Fibroblast of pulmonary artery (primary cell): ENCODE data around the gene OR2H1.
"Not testable (repeated sequence)": the region's sequence is repeated elsewhere in the genome, so short reads cannot be mapped to it uniquely, and the experiment has no call there.

Source experiments
- DNase-seq: peaks from one replicate; pipeline ENCODE4 v3.0.0-alpha.2; 2010; ENCODE audit warnings: low read depth
- H3K4me3 ChIP-seq: replicated peaks from 2 replicates; pipeline ENCODE4 v1.5.1; 2011; ENCODE audit warnings: low read depth, mild to moderate bottlenecking, control low read depth, low read length, moderate library complexity
- TF ChIP-seq, protein P1 (sequence below): IDR thresholded peaks from 2 replicates; pipeline ENCODE4 v1.5.1; 2011; ENCODE audit warnings: mild to moderate bottlenecking, control low read depth, low read length, inconsistent platforms; ENCODE audit errors: missing control alignments

The OR2H1 gene

DNA sequence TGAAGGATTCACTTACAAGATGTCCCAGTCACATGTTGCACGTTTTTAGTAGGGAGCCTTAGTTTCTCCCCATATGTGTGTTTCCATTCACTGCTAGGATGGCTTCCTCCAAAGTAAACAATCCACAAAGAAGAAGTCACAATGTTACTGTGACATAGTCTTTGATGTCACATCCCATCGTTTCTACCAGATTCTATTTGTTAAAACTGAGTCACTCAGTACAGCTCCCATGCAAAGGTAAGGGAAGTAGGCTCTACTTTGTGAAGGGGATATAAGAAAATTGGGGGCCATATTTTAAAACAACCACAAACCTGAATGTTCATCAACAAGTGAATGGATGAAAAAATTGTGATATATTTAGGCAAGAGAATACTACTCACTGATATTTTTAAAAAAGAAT lies at the start of gene OR2H1, which contains the start of gene OR11A1:
OR2H1 (plus strand) TSS at position 185 of the 400 bp plus-strand sequence. CDS start 4,615 bp downstream, outside the sequence.
OR11A1 (minus strand) TSS at position 101 of the 400 bp plus-strand sequence. CDS start 29,430 bp downstream, outside the sequence.
- no peak within 1 kb of the TSS for H3K4me3 ChIP-seq
- TF ChIP-seq, protein P1, sequence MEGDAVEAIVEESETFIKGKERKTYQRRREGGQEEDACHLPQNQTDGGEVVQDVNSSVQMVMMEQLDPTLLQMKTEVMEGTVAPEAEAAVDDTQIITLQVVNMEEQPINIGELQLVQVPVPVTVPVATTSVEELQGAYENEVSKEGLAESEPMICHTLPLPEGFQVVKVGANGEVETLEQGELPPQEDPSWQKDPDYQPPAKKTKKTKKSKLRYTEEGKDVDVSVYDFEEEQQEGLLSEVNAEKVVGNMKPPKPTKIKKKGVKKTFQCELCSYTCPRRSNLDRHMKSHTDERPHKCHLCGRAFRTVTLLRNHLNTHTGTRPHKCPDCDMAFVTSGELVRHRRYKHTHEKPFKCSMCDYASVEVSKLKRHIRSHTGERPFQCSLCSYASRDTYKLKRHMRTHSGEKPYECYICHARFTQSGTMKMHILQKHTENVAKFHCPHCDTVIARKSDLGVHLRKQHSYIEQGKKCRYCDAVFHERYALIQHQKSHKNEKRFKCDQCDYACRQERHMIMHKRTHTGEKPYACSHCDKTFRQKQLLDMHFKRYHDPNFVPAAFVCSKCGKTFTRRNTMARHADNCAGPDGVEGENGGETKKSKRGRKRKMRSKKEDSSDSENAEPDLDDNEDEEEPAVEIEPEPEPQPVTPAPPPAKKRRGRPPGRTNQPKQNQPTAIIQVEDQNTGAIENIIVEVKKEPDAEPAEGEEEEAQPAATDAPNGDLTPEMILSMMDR, result no peak
- no peak for DNase-seq

DNA sequence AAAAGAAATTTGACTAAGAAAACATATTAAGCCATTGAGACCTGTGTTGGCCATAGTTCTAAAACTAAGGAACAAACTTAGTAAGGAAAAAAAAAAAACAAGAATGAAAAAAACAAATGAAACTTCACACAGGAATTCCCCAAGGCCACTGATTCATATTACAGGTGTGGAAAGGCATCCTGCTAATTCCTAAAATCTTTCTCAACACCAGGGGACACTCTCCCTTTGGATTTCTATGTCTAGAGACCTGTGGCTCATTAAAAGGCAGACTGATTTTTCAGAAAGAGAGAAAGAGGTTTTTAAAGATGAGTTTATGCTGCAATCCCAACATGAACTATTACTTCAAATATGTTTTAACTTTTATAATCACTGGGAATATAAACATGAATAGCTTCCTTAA lies 42.4 kb upstream of the OR2H1 start, which contains the start of gene OR12D1:
OR12D1 (plus strand) TSS at position 341 of the 400 bp plus-strand sequence.
- TF ChIP-seq, protein P1, result no peak
- DNase-seq, result no peak
- no peak within 1 kb of the TSS for H3K4me3 ChIP-seq

DNA sequence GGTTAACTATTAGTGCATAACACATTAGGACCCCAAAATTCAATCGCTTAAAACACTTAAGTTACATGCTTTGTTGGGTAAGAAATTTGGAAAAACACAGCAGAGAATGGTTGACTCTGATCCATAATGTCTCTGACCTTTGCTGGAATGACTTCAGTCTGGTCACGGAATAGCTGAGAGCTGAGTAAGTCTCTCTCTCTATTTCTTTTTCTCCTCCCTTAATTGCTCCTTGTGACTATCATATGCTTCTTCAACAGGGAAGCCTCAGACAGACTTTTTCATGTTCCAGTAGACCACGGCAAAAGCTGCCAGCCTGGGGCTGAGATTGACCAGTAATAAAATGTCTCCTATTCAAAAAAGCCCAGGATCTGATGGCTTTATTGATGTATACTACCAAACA lies 37.4 kb upstream of the OR2H1 start:
- DNase-seq, result no peak
- no peak overlapping the region for H3K4me3 ChIP-seq
- TF ChIP-seq, protein P1, result no peak

DNA sequence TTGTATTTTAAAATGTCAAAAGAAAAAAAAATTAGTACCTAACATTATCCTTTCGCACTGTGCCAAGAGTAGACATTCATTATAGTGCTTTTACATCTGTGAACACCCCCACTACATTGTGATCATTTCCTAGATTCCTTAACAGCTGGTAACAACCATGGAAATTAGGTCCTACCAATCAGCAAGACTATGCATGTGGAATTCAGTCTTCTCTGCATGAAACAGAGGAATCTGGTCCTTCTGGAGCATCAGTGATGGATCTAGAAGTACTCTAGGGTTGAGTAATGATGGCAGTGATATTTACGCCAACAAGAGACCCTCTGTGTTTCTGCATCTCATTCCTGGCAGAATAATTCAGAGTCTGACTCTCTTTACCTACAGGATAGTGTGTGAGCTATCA lies 32.8 kb upstream of the OR2H1 start:
- H3K4me3 ChIP-seq, result no peak overlapping the region
- no peak for DNase-seq
- TF ChIP-seq, protein P1, result no peak

DNA sequence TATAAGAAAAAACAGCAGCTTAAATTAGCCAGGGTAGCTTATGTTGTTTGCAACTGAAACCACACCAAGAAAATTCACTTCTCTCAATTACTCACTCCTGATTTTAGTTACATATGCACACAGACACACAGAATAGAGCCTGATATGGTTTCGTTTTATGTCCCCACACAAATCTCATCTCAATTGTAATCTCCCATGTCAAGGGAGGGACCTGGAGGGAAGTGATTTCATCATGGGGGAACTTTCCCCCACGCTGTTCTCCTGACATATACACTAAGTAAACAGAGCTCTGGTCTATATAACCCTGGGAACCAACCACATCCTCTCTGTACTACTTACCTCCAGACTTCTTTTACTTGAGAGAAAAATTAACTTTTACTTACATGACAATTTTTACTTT lies 32.4 kb upstream of the OR2H1 start:
- no peak overlapping the region for H3K4me3 ChIP-seq
- TF ChIP-seq, protein P1, result no peak
- no peak for DNase-seq

DNA sequence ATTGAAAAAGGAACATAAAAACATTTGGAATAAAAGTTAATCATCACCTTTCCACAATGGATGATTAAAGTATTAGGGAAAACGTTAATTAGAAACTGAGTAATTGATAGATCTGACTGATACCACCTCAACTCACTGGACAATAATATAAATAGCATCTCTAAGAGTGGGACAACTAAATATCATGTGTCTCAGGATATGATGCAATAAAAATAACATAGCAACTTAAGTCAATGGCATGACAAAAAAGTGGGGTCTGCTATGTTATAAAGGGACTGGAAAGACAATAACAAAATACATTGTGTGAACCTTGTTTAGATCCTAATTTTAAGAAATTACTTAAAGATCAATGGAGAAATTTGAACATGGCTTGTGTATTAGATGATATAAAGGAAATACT lies 31.9 kb upstream of the OR2H1 start:
- no peak for DNase-seq
- no peak overlapping the region for H3K4me3 ChIP-seq
- TF ChIP-seq, protein P1, result no peak

DNA sequence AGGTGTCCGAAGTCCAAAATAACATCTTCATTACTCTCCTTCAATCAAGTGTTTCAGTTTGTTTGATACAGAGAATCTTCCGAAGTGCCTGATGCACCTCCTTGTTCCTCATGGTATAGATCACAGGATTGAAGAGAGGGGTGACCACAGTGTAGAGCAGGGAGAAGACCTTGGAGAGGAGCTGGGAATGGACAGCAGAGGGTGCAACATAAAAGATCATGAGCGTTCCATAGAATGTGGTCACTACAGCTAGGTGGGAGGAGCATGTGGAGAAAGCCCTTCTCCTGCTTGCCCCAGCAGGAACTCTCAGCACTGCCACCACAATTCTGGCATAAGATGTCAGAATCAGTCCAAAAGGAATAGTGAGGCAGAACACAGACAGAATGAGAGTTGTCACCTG lies 30.3 kb upstream of the OR2H1 start:
- H3K4me3 ChIP-seq, result no peak overlapping the region
- no peak for DNase-seq
- TF ChIP-seq, protein P1, result no peak

DNA sequence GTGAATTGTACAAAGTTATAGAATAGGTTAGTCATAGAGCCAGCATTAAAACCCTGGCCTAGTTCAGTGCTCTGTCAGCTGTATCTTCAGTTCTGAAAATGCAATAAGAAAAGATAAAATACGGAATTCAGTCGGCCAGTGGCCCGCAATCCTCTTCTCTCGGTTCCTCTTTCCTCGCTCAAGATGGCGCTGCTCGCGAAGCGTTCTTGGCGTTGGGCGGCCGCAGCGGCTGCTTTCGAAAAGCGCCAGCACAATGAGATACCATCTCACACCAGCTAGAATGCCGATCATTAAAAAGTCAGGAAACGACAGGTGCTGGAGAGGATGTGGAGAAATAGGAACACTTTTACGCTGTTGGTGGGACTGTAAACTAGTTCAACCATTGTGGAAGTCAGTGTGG lies 20.2 kb upstream of the OR2H1 start:
- H3K4me3 ChIP-seq, DNase-seq: not testable (repeated sequence)
